Measurements from ENCODE around the gene OSBPL5.

Gene OSBPL5

DNA sequence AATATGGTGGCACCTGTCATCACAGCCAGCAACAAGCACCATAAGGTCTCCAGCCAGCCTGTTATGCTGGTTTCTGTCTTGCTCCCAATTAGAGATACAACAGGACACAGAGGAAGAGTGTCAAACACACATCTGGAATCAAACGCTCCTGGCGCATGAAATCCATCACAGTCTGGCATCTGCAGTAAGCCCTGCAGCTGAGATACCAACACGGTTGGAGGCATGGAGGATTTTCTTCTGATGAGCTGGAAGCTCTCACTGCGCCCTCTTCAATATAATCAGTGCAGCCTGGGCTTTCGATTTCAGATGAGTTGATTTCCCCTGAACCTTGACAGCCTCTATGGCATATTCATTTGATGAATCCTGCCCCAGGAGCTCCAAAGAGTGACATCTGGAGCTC is 80.1 kb downstream of the OSBPL5 start:
- TF ChIP-seq FOXM1 (IDR thresholded peaks at IDR 0.05; ENCODE audit: borderline replicate concordance, low read depth) (no peak), TAF1 (IDR thresholded peaks at IDR 0.05; ENCODE audit: low read depth) (no peak), YY1 (IDR thresholded peaks at IDR 0.05; ENCODE audit: low read depth) (no peak), CEBPB (IDR thresholded peaks at IDR 0.05) (no peak), TEAD4 (IDR thresholded peaks at IDR 0.05) (no peak), REST (IDR thresholded peaks at IDR 0.05; ENCODE audit: low read depth) (no peak), ZBTB7A (IDR thresholded peaks at IDR 0.05; ENCODE audit: low read depth) (no peak), RAD21 (IDR thresholded peaks at IDR 0.05; ENCODE audit: low read depth) (no peak), CREB1 (IDR thresholded peaks at IDR 0.05; ENCODE audit: low read depth) (no peak), EGR1 (IDR thresholded peaks at IDR 0.05) (no peak), USF1 (IDR thresholded peaks at IDR 0.05) (no peak), EP300 (IDR thresholded peaks at IDR 0.05; ENCODE audit: borderline replicate concordance) (no peak), TCF12 (IDR thresholded peaks at IDR 0.05; ENCODE audit: low read depth) (no peak), NFIC (IDR thresholded peaks at IDR 0.05) (no peak)

DNA sequence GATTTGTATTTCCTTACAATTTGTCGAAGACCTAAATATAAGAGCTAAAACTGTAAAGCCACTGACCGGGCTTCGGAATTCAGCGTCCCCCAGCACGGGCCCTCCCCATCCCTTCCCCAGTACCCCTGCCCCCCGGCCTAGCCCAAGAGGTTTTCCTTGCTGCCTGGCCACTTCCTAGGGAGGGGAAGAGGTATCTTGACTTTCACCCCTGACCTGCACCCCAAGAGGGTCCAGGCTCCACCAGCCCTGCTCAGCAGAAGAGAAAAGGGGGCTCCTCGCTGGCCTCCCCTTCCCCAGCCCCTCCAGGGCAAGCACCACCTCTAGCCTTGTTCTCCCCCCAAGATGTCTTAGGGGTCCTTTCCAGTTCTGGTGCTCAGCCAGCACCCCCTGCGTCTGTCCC is 81.8 kb downstream of the OSBPL5 start:
- no peak for TF ChIP-seq YY1 (IDR thresholded peaks at IDR 0.05; ENCODE audit: low read depth)
- no peak for TF ChIP-seq CEBPB (IDR thresholded peaks at IDR 0.05)
- no peak for TF ChIP-seq TEAD4 (IDR thresholded peaks at IDR 0.05)
- no peak for TF ChIP-seq EP300 (IDR thresholded peaks at IDR 0.05; ENCODE audit: borderline replicate concordance)
- TF ChIP-seq CREB1 (IDR thresholded peaks at IDR 0.05; ENCODE audit: low read depth) = no peak
- no peak for TF ChIP-seq USF1 (IDR thresholded peaks at IDR 0.05)
- TF ChIP-seq NFIC (IDR thresholded peaks at IDR 0.05) = no peak
- TF ChIP-seq RAD21 (IDR thresholded peaks at IDR 0.05; ENCODE audit: low read depth) = no peak
- TF ChIP-seq TAF1 (IDR thresholded peaks at IDR 0.05; ENCODE audit: low read depth) = no peak
- no peak for TF ChIP-seq MAX (IDR thresholded peaks at IDR 0.05)
- TF ChIP-seq EGR1 (IDR thresholded peaks at IDR 0.05) = no peak
- TF ChIP-seq REST (IDR thresholded peaks at IDR 0.05; ENCODE audit: low read depth) = no peak
- no peak for TF ChIP-seq TCF12 (IDR thresholded peaks at IDR 0.05; ENCODE audit: low read depth)
- TF ChIP-seq FOXM1 (IDR thresholded peaks at IDR 0.05; ENCODE audit: borderline replicate concordance, low read depth) = no peak
- no peak for TF ChIP-seq ZBTB7A (IDR thresholded peaks at IDR 0.05; ENCODE audit: low read depth)

GRCh38 chr11:3081386-3081751 is 83.7 kb downstream of the OSBPL5 start:
- no peak for TF ChIP-seq RAD21 (IDR thresholded peaks at IDR 0.05; ENCODE audit: low read depth)
- TF ChIP-seq TCF12 (IDR thresholded peaks at IDR 0.05; ENCODE audit: low read depth) = no peak
- TF ChIP-seq EGR1 (IDR thresholded peaks at IDR 0.05) = no peak
- no peak for TF ChIP-seq MAX (IDR thresholded peaks at IDR 0.05)
- TF ChIP-seq REST (IDR thresholded peaks at IDR 0.05; ENCODE audit: low read depth) = no peak
- no peak for TF ChIP-seq CREB1 (IDR thresholded peaks at IDR 0.05; ENCODE audit: low read depth)
- TF ChIP-seq NFIC (IDR thresholded peaks at IDR 0.05) = no peak
- no peak for TF ChIP-seq YY1 (IDR thresholded peaks at IDR 0.05; ENCODE audit: low read depth)
- TF ChIP-seq USF1 (IDR thresholded peaks at IDR 0.05) = no peak
- TF ChIP-seq ZBTB7A (IDR thresholded peaks at IDR 0.05; ENCODE audit: low read depth) = no peak
- TF ChIP-seq EP300 (IDR thresholded peaks at IDR 0.05; ENCODE audit: borderline replicate concordance) = no peak
- TF ChIP-seq CEBPB (IDR thresholded peaks at IDR 0.05) = no peak
- TF ChIP-seq FOXM1 (IDR thresholded peaks at IDR 0.05; ENCODE audit: borderline replicate concordance, low read depth) = no peak
- TF ChIP-seq TEAD4 (IDR thresholded peaks at IDR 0.05) = no peak
- TF ChIP-seq TAF1 (IDR thresholded peaks at IDR 0.05; ENCODE audit: low read depth) = no peak

Measured in Ishikawa (cell line).